OCI-LY1 (cell line): ENCODE results near the gene STARD13.

Experiments used
- EZH2 ChIP-seq: fragments of 200-600 bp; sonication (generic), shearing (Covaris generic); IDR thresholded peaks from 2 replicates; pipeline ENCODE4 v1.8.0; 2017; ENCODE audit warnings: borderline replicate concordance, mixed run types, mild to moderate bottlenecking, antibody characterized with exemption, low read length, moderate library complexity, mixed read lengths
- TF ChIP-seq, protein P1 (sequence below): fragments of 200-600 bp; sonication (generic), shearing (Covaris generic); IDR thresholded peaks from 2 replicates; pipeline ENCODE4 v1.5.1; 2017; ENCODE audit warnings: mild to moderate bottlenecking, antibody characterized with exemption, low read length, moderate library complexity, mixed read lengths

GRCh38 chr13:33147832-33148231 is 137.7 kb downstream of the STARD13 start:
- TF ChIP-seq, protein P1, sequence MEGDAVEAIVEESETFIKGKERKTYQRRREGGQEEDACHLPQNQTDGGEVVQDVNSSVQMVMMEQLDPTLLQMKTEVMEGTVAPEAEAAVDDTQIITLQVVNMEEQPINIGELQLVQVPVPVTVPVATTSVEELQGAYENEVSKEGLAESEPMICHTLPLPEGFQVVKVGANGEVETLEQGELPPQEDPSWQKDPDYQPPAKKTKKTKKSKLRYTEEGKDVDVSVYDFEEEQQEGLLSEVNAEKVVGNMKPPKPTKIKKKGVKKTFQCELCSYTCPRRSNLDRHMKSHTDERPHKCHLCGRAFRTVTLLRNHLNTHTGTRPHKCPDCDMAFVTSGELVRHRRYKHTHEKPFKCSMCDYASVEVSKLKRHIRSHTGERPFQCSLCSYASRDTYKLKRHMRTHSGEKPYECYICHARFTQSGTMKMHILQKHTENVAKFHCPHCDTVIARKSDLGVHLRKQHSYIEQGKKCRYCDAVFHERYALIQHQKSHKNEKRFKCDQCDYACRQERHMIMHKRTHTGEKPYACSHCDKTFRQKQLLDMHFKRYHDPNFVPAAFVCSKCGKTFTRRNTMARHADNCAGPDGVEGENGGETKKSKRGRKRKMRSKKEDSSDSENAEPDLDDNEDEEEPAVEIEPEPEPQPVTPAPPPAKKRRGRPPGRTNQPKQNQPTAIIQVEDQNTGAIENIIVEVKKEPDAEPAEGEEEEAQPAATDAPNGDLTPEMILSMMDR, result no peak
- no peak for TF ChIP-seq EZH2
